ENCODE data around the gene EPB41L1.
A peak's percentile ranks its signal among the peaks of the same experiment; 100 is the strongest.

Gene EPB41L1

GRCh38 chr20:36154700-36155628, at the start of gene EPB41L1:
EPB41L1 (plus strand) TSS chr20:36154740; CDS start chr20:36173778, 19,038 bp downstream.
- TF ChIP-seq CTCF (IDR thresholded peaks at IDR 0.05; ENCODE audit: insufficient read depth, low read length, poor library complexity, severe bottlenecking): no peak
- Histone ChIP-seq H3K4me3 (replicated peaks; ENCODE audit: low read depth, low read length) (peak within 1 kb of the TSS; percentile 22), H3K36me3 (ENCODE audit: control insufficient read depth, insufficient read depth, low read length) (no peaks in the 10 kb centered on the region), H3K27me3 (replicated peaks; ENCODE audit: control insufficient read depth, insufficient read depth, low read length) (peaks cover 3% of the 10 kb centered on the region)
- no peak for DNase-seq (ENCODE audit: extremely low read depth, insufficient read length)

- TF ChIP-seq CTCF (IDR thresholded peaks at IDR 0.05; ENCODE audit: insufficient read depth, low read length, poor library complexity, severe bottlenecking): no peak
- Histone ChIP-seq H3K4me3 (replicated peaks; ENCODE audit: low read depth, low read length) (no peak overlapping the region), H3K36me3 (ENCODE audit: control insufficient read depth, insufficient read depth, low read length) (no peaks in the 10 kb centered on the region), H3K27me3 (replicated peaks; ENCODE audit: control insufficient read depth, insufficient read depth, low read length) (no peaks in the 10 kb centered on the region)
- no peak for DNase-seq (ENCODE audit: extremely low read depth, insufficient read length)
Measured at GRCh38 chr20:36104856-36105255, 49.7 kb upstream of the EPB41L1 start.

GRCh38 chr20:36105711-36106226, 48.8 kb upstream of the EPB41L1 start:
- no peak for TF ChIP-seq CTCF (IDR thresholded peaks at IDR 0.05; ENCODE audit: insufficient read depth, low read length, poor library complexity, severe bottlenecking)
- H3K27me3 ChIP-seq (replicated peaks; ENCODE audit: control insufficient read depth, insufficient read depth, low read length): no peaks in the 10 kb centered on the region
- no peaks in the 10 kb centered on the region for H3K36me3 ChIP-seq (ENCODE audit: control insufficient read depth, insufficient read depth, low read length)
- no peak overlapping the region for H3K4me3 ChIP-seq (replicated peaks; ENCODE audit: low read depth, low read length)
- DNase-seq (ENCODE audit: extremely low read depth, insufficient read length): no peak

GRCh38 chr20:36106606-36107005, 47.9 kb upstream of the EPB41L1 start:
- Histone ChIP-seq H3K4me3 (replicated peaks; ENCODE audit: low read depth, low read length) (no peak overlapping the region), H3K36me3 (ENCODE audit: control insufficient read depth, insufficient read depth, low read length) (no peaks in the 10 kb centered on the region), H3K27me3 (replicated peaks; ENCODE audit: control insufficient read depth, insufficient read depth, low read length) (no peaks in the 10 kb centered on the region)
- DNase-seq (ENCODE audit: extremely low read depth, insufficient read length): no peak
- TF ChIP-seq CTCF (IDR thresholded peaks at IDR 0.05; ENCODE audit: insufficient read depth, low read length, poor library complexity, severe bottlenecking): no peak

GRCh38 chr20:36107881-36108280, 46.7 kb upstream of the EPB41L1 start:
- H3K36me3 ChIP-seq (ENCODE audit: control insufficient read depth, insufficient read depth, low read length): no peaks in the 10 kb centered on the region
- no peak overlapping the region for H3K4me3 ChIP-seq (replicated peaks; ENCODE audit: low read depth, low read length)
- no peak for DNase-seq (ENCODE audit: extremely low read depth, insufficient read length)
- H3K27me3 ChIP-seq (replicated peaks; ENCODE audit: control insufficient read depth, insufficient read depth, low read length): no peaks in the 10 kb centered on the region
- TF ChIP-seq CTCF (IDR thresholded peaks at IDR 0.05; ENCODE audit: insufficient read depth, low read length, poor library complexity, severe bottlenecking): no peak

Measured in GM06990 (cell line).